Epithelial cell of alveolus of lung (primary cell): ENCODE measurements around the gene IRGQ. TPM values are rescaled to one million over a fixed set of nuclear protein-coding genes. Genes with fewer than 3 reads are reported as not detected.

Source experiments
- total RNA-seq: library from RNA; depleted of rRNA; stranded (reverse); fragments of >200 nt; gene quantifications from 2 replicates; pipeline ENCODE4 v1.2.1, GENCODE V29; 2015

Gene IRGQ, protein sequence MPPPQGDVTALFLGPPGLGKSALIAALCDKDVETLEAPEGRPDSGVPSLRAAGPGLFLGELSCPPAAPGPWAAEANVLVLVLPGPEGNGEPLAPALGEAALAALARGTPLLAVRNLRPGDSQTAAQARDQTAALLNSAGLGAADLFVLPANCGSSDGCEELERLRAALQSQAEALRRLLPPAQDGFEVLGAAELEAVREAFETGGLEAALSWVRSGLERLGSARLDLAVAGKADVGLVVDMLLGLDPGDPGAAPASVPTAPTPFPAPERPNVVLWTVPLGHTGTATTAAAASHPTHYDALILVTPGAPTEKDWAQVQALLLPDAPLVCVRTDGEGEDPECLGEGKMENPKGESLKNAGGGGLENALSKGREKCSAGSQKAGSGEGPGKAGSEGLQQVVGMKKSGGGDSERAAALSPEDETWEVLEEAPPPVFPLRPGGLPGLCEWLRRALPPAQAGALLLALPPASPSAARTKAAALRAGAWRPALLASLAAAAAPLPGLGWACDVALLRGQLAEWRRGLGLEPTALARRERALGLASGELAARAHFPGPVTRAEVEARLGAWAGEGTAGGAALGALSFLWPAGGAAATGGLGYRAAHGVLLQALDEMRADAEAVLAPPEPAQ
- total RNA-seq: 15.8 and 43.0 TPM in 2 replicates

DNA sequence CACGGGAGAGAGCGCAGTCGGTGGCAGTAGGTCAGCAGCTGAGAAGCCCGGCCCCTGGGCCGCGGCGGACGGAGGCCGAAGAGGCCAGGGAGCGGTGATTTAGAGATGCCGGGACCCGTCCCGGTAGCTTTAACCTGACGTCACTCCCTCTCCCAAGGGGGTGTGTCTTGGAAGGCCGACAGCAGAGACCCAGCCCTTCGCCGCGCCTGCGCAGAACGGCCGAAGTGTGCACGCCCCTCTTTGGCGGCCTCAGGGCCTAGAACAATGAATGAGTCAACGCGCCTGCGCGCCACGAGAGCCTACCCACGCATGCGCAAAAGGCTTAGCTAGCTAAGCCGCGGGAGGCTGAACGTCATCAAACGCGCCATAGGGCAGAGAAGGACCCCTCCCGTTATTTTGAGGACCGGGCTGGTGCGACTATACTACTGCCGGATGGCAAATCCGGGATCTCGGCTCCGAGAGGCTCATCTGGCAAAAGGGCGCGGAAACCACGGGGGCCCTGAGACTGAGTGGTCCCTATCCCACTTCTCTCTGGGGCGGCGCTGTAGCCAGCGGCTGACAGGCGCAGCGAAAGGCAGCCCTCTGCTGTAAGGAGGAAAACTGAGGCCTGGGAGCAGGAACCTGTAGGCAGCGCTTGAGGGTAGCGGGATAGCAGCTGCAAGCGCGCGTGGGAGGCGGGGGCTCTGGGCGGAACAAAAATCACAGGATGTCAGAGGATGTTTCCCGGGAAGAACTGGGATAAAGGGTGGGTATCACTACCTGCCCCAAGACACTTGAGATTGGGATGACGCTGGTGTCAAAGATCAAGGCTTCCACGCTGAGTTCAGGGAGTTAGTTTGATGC, at the start of gene IRGQ, which contains the start of gene ZNF576:
TSS of gene IRGQ (minus strand) at position 136 of the 843 bp plus-strand sequence. CDS start 796 bp downstream, outside the sequence.
TSS of gene ZNF576 (plus strand) at position 597 of the 843 bp plus-strand sequence. CDS start 514 bp downstream, outside the sequence.

DNA sequence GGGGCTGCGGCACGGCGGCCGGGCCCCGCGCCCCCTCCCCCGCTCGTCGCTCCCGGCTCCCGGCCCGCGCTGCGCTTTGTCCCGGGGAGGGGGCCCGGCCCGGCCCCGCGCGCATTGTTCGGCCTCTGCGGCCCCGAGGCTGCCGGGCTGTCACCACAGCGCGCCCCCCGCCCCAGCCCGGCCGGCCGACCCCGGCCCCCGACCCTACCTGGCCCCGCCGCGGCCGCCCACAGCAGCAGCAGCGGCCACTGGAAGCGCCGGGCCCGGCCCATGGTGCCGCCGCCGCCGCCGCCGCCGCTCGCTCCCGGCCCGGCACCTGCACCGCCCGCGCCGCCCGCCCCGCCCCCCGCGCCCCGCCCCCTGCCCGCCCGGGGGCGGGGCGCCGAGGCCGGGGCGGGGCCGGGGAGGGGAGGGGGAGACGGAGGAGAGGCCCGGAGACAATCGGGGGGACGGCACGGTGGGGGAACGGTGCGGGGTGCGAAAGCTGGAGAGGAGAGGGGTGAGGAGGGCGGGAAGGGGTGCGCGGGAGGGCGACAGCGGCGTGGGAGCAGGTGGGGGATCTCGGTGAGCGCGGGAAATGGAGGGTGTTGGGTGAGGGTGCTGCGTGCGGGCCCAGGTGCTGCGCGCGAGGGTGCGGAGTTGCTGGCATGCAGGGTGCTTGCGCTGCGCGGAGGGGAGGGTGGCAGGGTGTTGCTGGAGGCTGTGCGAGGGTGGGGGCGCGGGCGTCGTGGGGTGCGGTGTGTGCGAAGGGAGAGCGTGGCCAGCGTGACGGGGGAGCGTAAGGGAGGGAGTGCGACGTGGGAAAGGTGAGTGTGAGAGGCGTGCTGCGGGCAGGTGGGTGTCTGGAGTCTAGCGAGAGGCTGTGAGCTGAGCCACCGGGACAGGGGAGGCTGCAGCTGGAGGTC, 43.8 kb upstream of the IRGQ start, which contains the start of gene CADM4:
TSS of gene CADM4 (minus strand) at position 332 of the 905 bp plus-strand sequence. CDS start at position 272, 60 bp downstream.

DNA sequence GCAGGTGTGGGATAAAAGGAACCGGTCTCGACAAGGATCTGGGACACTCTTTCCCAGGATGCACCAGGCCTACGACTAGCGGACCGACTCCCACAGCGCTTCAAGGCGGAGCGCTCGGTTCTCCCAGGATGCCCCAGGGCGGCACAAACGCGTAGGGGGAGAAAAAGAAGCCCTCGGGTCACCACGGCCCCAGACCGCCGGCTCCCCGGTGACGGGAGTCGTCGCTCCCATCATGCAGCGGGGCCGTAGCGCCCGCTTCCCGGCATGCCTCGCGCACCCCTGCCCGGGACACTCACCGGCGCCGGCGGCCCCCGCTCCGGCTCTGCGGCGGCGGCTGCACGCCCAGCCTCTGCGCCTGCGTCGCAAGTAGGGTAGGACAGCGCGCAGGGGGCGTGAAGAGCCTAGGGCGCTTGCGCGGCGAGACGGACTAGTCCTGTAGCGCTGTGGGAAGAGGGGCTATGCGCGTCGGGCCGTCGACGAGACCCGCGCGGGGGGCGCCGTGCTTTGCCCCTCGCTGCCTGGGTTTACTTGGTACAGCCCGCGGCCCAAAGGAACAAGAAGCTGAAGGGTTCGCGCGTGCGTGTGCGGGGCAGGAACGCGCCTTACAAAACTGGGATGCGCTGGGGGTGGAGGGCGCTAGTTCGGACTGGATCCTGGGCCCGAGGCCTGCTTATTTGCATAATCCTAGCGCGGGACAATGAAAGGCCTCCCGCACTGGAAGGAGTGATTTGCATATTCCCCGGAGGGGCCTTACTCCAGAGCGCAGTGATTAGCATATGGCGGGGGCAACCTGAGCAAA, 23.5 kb upstream of the IRGQ start, which contains the start of gene ZNF428:
TSS of gene ZNF428 (minus strand) at position 368 of the 799 bp plus-strand sequence. CDS start 5,325 bp downstream, outside the sequence.

DNA sequence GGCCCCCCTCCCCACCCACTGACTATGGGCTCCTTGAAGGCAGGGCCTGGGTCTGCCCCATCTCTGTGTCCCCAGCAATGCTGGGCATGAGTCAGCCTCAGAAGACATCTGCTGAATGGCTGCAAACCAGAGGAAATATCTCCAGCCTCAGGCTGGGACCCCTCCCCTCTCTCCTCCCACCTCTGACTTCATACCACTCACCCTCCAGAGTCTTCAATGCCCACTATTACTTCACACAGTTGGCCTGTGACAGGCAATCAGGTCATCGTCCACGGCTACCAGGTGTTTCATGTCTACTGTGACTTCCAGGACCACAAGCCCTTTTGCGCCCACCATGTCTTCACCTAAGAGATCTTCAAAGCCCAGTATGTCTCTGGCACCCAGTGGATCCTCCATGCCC, 15.9 kb upstream of the IRGQ start, which contains the start of gene SRRM5:
TSS of gene SRRM5 (plus strand) at position 301 of the 400 bp plus-strand sequence. CDS start at position 335, 34 bp downstream.

DNA sequence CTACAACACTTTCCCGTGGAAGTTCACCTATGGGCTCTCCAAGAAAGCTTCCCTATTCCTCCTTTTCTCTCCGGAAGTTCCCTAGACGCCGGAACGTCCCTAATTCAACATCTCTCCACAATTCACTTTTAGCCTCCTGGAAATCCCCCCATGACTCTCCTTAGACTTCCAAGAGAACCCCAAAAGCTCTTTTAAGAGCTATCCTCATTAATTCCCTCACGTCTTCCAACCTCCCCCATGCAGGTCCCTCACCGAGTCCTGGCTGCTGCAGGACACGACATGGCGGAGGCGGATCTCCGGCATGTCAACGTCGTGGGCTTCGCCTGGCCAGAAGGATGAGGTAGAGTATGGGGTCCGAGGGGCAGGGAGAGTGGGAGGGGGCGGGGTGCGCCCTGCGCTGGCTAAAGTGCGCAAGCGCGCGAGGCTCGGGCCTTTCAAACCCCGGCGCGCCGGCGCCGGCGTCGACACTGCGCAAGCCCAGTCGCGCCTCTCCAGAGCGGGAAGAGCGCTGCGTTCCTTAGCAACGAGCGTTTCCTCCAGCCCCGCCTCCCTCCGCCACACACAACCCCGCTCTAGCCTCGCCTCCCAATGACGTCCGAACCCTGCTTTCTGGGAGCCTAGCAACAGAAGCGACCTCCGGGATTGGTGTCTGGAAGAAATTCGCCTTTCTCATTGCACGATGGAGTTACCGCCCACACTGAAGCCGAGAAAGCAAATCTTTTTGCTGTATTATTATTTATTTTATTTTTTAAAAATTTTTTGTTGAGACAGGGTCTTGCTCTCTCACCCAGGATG, 20.6 kb downstream of the IRGQ start, which contains the start of the genes PINLYP and XRCC1:
TSS of gene PINLYP (plus strand) at position 646 of the 795 bp plus-strand sequence. CDS start 1,391 bp downstream, outside the sequence.
TSS of gene XRCC1 (minus strand) at position 372 of the 795 bp plus-strand sequence. CDS start at position 303, 69 bp downstream.

Other genes with a start within 250 kb of the IRGQ start
- 0.78 TPM in 1 of 2 replicates, not detected in the other for gene CD177, start 242.4 kb downstream of the IRGQ start, total RNA-seq
- gene TEX101, start 181.2 kb downstream of the IRGQ start, total RNA-seq: not detected in 2 replicates
- gene LYPD3, start 130.5 kb downstream of the IRGQ start, total RNA-seq: 0.65 and 1.3 TPM in 2 replicates
- gene PHLDB3, start 91.4 kb downstream of the IRGQ start, total RNA-seq: 8.0 and 22.2 TPM in 2 replicates
- 89.1 and 93.0 TPM in 2 replicates for gene ETHE1, start 68.9 kb downstream of the IRGQ start, total RNA-seq
- gene ZNF575, start 62.9 kb downstream of the IRGQ start, total RNA-seq: 21.8 TPM in 1 of 2 replicates, not detected in the other
- gene XRCC1, start 20.6 kb downstream of the IRGQ start, total RNA-seq: 21.6 and 33.4 TPM in 2 replicates
- gene PINLYP, start 20.3 kb downstream of the IRGQ start, total RNA-seq: 4.6 and 5.3 TPM in 2 replicates
- 7.2 and 19.6 TPM in 2 replicates for gene ZNF576, start 461 bp upstream of the IRGQ start, total RNA-seq
- gene SRRM5, start 16.0 kb upstream of the IRGQ start, total RNA-seq: 0.26 TPM in 1 of 2 replicates, not detected in the other
- 38.3 and 93.3 TPM in 2 replicates for gene ZNF428, start 23.5 kb upstream of the IRGQ start, total RNA-seq
- gene CADM4, start 43.7 kb upstream of the IRGQ start, total RNA-seq: 2.6 and 4.8 TPM in 2 replicates
- gene PLAUR, start 74.0 kb upstream of the IRGQ start, total RNA-seq: 119 and 142 TPM in 2 replicates
- not detected in 2 replicates for gene IRGC, start 119.9 kb upstream of the IRGQ start, total RNA-seq
- gene SMG9, start 158.8 kb upstream of the IRGQ start, total RNA-seq: 6.9 and 16.0 TPM in 2 replicates
- gene KCNN4, start 184.8 kb upstream of the IRGQ start, total RNA-seq: 5.4 TPM in 1 of 2 replicates, not detected in the other
- gene LYPD5, start 206.3 kb upstream of the IRGQ start, total RNA-seq: 1.3 TPM in 1 of 2 replicates, not detected in the other
- gene ZNF283, start 231.2 kb upstream of the IRGQ start, total RNA-seq: 2.7 and 7.1 TPM in 2 replicates